Epithelial cell of umbilical artery (primary cell): Measurements from ENCODE around the gene CYTH4. TPM values are rescaled to one million over a fixed set of nuclear protein-coding genes. Genes with fewer than 3 reads are reported as not detected.

Experiments
- total RNA-seq: library from RNA; depleted of rRNA; stranded (reverse); fragments of >200 nt; gene quantifications from 2 replicates; pipeline ENCODE4 v1.2.3, GENCODE V29; 2014

The CYTH4 gene, protein sequence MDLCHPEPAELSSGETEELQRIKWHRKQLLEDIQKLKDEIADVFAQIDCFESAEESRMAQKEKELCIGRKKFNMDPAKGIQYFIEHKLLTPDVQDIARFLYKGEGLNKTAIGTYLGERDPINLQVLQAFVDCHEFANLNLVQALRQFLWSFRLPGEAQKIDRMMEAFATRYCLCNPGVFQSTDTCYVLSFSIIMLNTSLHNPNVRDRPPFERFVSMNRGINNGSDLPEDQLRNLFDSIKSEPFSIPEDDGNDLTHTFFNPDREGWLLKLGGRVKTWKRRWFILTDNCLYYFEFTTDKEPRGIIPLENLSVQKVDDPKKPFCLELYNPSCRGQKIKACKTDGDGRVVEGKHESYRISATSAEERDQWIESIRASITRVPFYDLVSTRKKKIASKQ
- 0.15 TPM in 1 of 2 replicates, not detected in the other for total RNA-seq

GRCh38 chr22:37282385-37282677 is at the start of gene CYTH4:
Gene CYTH4 (plus strand): TSS chr22:37282508. CDS start chr22:37282570, 62 bp downstream.

DNA sequence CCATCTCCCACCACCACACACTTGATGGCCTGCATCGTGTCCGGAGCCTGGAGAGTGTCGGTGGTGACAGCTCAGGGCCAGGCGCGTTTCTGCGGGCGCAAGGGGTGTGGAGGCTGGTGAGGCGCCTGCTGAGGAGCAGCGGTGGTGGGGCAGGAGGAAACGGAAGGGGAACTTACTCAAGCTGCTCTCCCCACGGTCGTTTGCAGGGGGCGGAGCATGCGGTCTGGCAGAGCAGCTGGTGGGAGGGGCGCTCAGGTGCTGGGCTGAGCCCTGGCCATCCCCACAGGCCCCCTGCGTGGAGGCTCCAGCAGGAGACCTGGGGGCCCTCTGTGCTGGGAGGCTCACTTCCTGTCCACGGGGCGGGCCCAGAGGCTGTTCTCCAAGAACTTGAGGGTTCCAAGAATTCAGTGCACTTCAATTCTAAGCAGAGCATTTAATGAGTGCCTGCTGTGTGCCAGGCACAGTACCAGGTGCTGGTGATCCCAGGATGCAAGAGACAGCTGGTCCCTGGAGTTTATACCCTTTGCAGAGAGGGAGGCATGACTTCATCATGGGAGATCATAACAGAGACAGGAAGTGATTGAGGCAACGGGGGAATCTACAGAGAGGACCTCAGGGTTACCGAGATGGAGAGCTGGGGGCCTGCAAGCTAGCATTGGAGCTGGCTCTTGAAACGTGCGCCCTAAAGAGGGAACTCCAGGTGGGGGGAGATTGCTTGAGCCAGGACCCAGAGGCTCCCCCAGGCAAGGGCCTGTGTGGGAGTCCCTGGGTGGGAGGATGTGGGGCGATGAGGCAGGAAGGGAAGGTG is 38.0 kb upstream of the CYTH4 start, which contains the start of gene RAC2:
RAC2 (minus strand) TSS at position 156 of the 808 bp plus-strand sequence; CDS start at position 35, 121 bp downstream.

Other genes with a start within 250 kb of the CYTH4 start
- gene KCTD17, start 230.8 kb upstream of the CYTH4 start, total RNA-seq = 31.5 and 39.5 TPM in 2 replicates
- gene TMPRSS6, start 172.8 kb upstream of the CYTH4 start, total RNA-seq = not detected in 2 replicates
- under 0.01 TPM in 1 of 2 replicates, not detected in the other for gene IL2RB, start 132.6 kb upstream of the CYTH4 start, total RNA-seq
- gene C1QTNF6, start 94.3 kb upstream of the CYTH4 start, total RNA-seq = 11.9 and 13.6 TPM in 2 replicates
- gene SSTR3, start 70.0 kb upstream of the CYTH4 start, total RNA-seq = not detected in 2 replicates
- gene RAC2, start 38.2 kb upstream of the CYTH4 start, total RNA-seq = 8.8 and 19.5 TPM in 2 replicates
- gene ELFN2, start 145.0 kb downstream of the CYTH4 start, total RNA-seq = under 0.01 TPM in 2 replicates
- 84.5 and 132 TPM in 2 replicates for gene MFNG, start 203.9 kb downstream of the CYTH4 start, total RNA-seq
- 26.0 and 27.5 TPM in 2 replicates for gene CARD10, start 236.9 kb downstream of the CYTH4 start, total RNA-seq